ENCODE data around the gene COBL. TPM values are rescaled to one million over a fixed set of nuclear protein-coding genes. Genes with fewer than 3 reads are reported as not detected.

The COBL gene
- total RNA-seq, 2 donors from 2014 or later = 27.5 to 28.3 TPM

- H3K9me3 Mint-ChIP-seq = no peaks in the 10 kb centered on the region
- H3K4me1 ChIP-seq (ENCODE audit: control insufficient read depth, insufficient read depth, low read length) = peaks cover 6% of the 10 kb centered on the region
- TF ChIP-seq CTCF (conservative IDR thresholded peaks at IDR 0.05) = no peak
- H3K36me3 Mint-ChIP-seq (ENCODE audit: low read depth) = peaks cover 18% of the 10 kb centered on the region
- no peak overlapping the region for H3K9ac ChIP-seq (ENCODE audit: extremely low read depth, low read length, poor library complexity, severe bottlenecking)
- H3K9me3 ChIP-seq (ENCODE audit: control insufficient read depth, low read length) = no peaks in the 10 kb centered on the region
- no peak overlapping the region for H3K4me3 ChIP-seq (ENCODE audit: low read length)
- no peaks in the 10 kb centered on the region for H3K27me3 Mint-ChIP-seq (ENCODE audit: insufficient read depth)
- WGBS, 2 experiments (ENCODE audit: insufficient coverage in 1 of 2, insufficient read length in 1 of 2) = 87 to 96% methylated on average over 3 of the region's 4 CpGs
- no peak overlapping the region for H3K27ac Mint-ChIP-seq
- H3K27ac ChIP-seq (ENCODE audit: low read depth, low read length) = no peak overlapping the region
- no peaks in the 10 kb centered on the region for H3K27me3 ChIP-seq (ENCODE audit: control insufficient read depth, insufficient read depth, low read length, poor library complexity, severe bottlenecking)
- no peak for DNase-seq
- H3K4me1 Mint-ChIP-seq = peaks cover 8% of the 10 kb centered on the region
- peaks cover 5% of the 10 kb centered on the region for H3K36me3 ChIP-seq (ENCODE audit: control insufficient read depth, insufficient read depth, low read length)
- H3K4me3 Mint-ChIP-seq = no peak overlapping the region
These were observed 286.9 kb downstream of the COBL start for GRCh38 chr7:51029701-51030191.

DNA sequence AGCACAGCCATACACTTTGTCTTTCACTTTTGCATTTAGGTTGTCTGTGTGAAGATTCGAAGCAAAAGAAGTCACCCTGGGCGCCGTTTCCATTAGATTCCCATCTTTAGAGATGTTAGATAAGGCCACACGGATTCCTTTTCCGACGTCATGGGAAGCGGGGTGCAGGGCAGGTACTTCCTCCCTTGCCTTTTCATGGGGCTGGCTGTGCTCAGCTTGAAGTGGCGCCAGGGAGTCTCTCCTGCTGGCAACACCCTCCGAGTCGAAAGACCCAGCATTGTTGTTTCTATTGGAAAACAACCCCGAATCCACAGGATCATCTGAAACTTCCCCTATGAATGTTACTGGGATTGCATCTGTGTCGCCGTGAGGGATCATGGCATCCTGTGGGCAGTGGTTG is 287.5 kb downstream of the COBL start:
- H3K4me3 Mint-ChIP-seq = no peak overlapping the region
- no peaks in the 10 kb centered on the region for H3K27me3 Mint-ChIP-seq (ENCODE audit: insufficient read depth)
- no peak for TF ChIP-seq CTCF (conservative IDR thresholded peaks at IDR 0.05)
- H3K9ac ChIP-seq (ENCODE audit: extremely low read depth, low read length, poor library complexity, severe bottlenecking) = no peak overlapping the region
- H3K36me3 Mint-ChIP-seq (ENCODE audit: low read depth) = peaks cover 24% of the 10 kb centered on the region
- no peak for DNase-seq
- H3K4me3 ChIP-seq (ENCODE audit: low read length) = no peak overlapping the region
- H3K9me3 ChIP-seq (ENCODE audit: control insufficient read depth, low read length) = no peaks in the 10 kb centered on the region
- H3K27me3 ChIP-seq (ENCODE audit: control insufficient read depth, insufficient read depth, low read length, poor library complexity, severe bottlenecking) = no peaks in the 10 kb centered on the region
- peaks cover 2% of the 10 kb centered on the region for H3K4me1 Mint-ChIP-seq
- no peaks in the 10 kb centered on the region for H3K9me3 Mint-ChIP-seq
- no peak overlapping the region for H3K27ac Mint-ChIP-seq
- no peak overlapping the region for H3K27ac ChIP-seq (ENCODE audit: low read depth, low read length)
- H3K4me1 ChIP-seq (ENCODE audit: control insufficient read depth, insufficient read depth, low read length) = peaks cover 3% of the 10 kb centered on the region
- peaks cover 10% of the 10 kb centered on the region for H3K36me3 ChIP-seq (ENCODE audit: control insufficient read depth, insufficient read depth, low read length)
- 90 to 94% methylated on average over 12 to 13 of the region's 13 CpGs for WGBS, 2 experiments (ENCODE audit: insufficient coverage in 1 of 2, insufficient read length in 1 of 2)

DNA sequence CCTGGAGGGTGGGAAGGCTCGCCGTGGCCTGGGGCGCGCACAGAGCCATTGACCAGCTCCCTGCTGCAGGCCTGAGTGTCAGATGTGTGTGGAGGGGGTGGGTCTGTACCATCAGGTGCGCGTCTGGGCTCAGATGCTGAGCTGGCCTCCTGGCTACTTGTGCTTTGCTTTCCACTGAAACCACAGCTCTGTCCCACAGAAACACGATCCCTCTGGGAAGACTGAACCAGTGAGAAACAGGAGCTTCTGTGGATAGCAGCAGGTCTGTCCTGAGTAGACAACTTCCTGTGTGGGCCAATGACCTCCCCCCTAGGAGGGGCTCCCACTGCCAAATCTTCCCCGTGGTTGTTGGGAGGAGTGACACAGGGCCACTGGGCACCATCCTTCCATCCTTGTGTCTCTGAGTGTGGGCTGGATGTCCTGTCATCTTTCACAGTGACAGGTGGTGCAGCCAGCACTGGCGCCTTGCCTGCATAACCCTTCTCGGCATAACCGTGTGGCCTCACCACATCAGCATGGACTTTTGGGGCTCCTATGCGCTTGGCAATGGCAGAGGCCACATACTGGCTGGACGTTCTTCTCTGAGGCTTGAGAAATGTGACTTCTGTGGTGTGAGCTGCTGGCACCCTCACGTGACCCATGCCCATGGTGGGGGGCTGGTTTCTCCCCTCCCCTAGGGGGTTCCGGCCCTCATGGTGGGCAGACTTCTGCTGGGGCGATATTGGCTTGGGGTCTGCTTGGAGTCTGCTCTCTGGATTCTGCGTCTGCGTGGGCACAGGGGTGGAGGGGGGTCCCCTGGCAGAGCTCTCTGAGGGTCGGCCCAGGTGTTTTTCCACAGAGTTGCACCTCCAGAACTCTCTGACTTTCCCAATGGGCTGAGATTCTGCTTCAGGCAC is 288.4 kb downstream of the COBL start:
- Mint-ChIP-seq H3K27ac (no peak overlapping the region), H3K27me3 (ENCODE audit: insufficient read depth) (no peaks in the 10 kb centered on the region), H3K4me3 (no peak overlapping the region), H3K36me3 (ENCODE audit: low read depth) (peaks cover 24% of the 10 kb centered on the region), H3K4me1 (no peaks in the 10 kb centered on the region), H3K9me3 (no peaks in the 10 kb centered on the region)
- no peaks in the 10 kb centered on the region for H3K4me1 ChIP-seq (ENCODE audit: control insufficient read depth, insufficient read depth, low read length)
- H3K27me3 ChIP-seq (ENCODE audit: control insufficient read depth, insufficient read depth, low read length, poor library complexity, severe bottlenecking) = no peaks in the 10 kb centered on the region
- H3K4me3 ChIP-seq (ENCODE audit: low read length) = no peak overlapping the region
- no peaks in the 10 kb centered on the region for H3K9me3 ChIP-seq (ENCODE audit: control insufficient read depth, low read length)
- no peak for DNase-seq
- H3K27ac ChIP-seq (ENCODE audit: low read depth, low read length) = no peak overlapping the region
- peaks cover 10% of the 10 kb centered on the region for H3K36me3 ChIP-seq (ENCODE audit: control insufficient read depth, insufficient read depth, low read length)
- TF ChIP-seq CTCF (conservative IDR thresholded peaks at IDR 0.05) = no peak
- no peak overlapping the region for H3K9ac ChIP-seq (ENCODE audit: extremely low read depth, low read length, poor library complexity, severe bottlenecking)
- WGBS, 2 experiments (ENCODE audit: insufficient coverage in 1 of 2, insufficient read length in 1 of 2) = 95 to 99% methylated on average over 10 to 19 of the region's 19 CpGs
